MM.1S (cell line): Measurements from ENCODE around the gene LPIN1.

Experiments
- EZH2phosphoT487 ChIP-seq: fragments of 300-600 bp; sonication (generic); IDR thresholded peaks from 2 replicates; pipeline ENCODE4 v1.6.1; 2018; ENCODE audit warnings: antibody characterized with exemption, low read length
- TF ChIP-seq, protein P1 (sequence below): fragments of 300-600 bp; sonication (generic); IDR thresholded peaks from 2 replicates; pipeline ENCODE4 v1.5.1; 2016; ENCODE audit warnings: antibody characterized with exemption, low read length, mixed read lengths

DNA sequence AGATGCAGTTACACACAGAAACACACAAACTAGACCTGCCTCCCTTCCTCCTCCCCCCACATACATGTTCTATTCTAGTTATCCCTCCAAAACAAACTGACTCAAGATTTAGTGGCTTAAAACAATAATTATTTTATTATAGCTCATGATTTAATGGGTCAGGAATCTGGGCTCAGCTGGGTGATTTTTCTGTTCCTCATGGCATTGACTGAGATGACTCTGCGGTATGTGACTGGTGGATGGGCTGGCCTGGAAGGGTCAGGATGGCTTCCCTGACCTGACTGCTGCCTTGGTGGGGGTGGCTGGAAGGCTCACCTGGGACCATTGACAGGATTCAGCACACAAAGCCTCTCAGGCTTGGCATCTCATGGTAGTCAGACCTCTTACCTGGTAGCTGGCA, 42.7 kb upstream of the LPIN1 start:
- TF ChIP-seq, protein P1, sequence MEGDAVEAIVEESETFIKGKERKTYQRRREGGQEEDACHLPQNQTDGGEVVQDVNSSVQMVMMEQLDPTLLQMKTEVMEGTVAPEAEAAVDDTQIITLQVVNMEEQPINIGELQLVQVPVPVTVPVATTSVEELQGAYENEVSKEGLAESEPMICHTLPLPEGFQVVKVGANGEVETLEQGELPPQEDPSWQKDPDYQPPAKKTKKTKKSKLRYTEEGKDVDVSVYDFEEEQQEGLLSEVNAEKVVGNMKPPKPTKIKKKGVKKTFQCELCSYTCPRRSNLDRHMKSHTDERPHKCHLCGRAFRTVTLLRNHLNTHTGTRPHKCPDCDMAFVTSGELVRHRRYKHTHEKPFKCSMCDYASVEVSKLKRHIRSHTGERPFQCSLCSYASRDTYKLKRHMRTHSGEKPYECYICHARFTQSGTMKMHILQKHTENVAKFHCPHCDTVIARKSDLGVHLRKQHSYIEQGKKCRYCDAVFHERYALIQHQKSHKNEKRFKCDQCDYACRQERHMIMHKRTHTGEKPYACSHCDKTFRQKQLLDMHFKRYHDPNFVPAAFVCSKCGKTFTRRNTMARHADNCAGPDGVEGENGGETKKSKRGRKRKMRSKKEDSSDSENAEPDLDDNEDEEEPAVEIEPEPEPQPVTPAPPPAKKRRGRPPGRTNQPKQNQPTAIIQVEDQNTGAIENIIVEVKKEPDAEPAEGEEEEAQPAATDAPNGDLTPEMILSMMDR: no peak
- no peak for TF ChIP-seq EZH2phosphoT487
